BLaER1 (cell line): ENCODE measurements around the gene PKIG.

Source experiments
- H3K27ac ChIP-seq: shearing (Covaris generic); formaldehyde crosslinking; 2 replicates; pipeline ENCODE4 v1.8.1; 2022
- H3K27me3 ChIP-seq: shearing (Covaris generic); formaldehyde crosslinking; 2 replicates; pipeline ENCODE4 v1.8.1; 2022
- H3K36me3 ChIP-seq: shearing (Covaris generic); formaldehyde crosslinking; 2 replicates; pipeline ENCODE4 v1.8.1; 2022
- H3K4me1 ChIP-seq: shearing (Covaris generic); formaldehyde crosslinking; 2 replicates; pipeline ENCODE4 v1.8.1; 2022
- H3K4me2 ChIP-seq: shearing (Covaris generic); formaldehyde crosslinking; 2 replicates; pipeline ENCODE4 v1.8.1; 2022
- H3K4me3 ChIP-seq: shearing (Covaris generic); formaldehyde crosslinking; 2 replicates; pipeline ENCODE4 v1.8.1; 2022
- H3K9ac ChIP-seq: shearing (Covaris generic); formaldehyde crosslinking; 2 replicates; pipeline ENCODE4 v1.8.1; 2022
- H3K9me3 ChIP-seq: shearing (Covaris generic); formaldehyde crosslinking; 2 replicates; pipeline ENCODE4 v1.8.1; 2022
- H4K20me1 ChIP-seq: shearing (Covaris generic); formaldehyde crosslinking; 2 replicates; pipeline ENCODE4 v1.8.1; 2022
- Cebpa-rat ChIP-seq: shearing (Covaris generic); IDR thresholded peaks from 2 replicates; pipeline ENCODE4 v1.8.1; 2022

Gene PKIG

GRCh38 chr20:44601236-44601671, 18.9 kb downstream of the PKIG start:
- H3K27ac ChIP-seq, result peak overlapping the region; percentile 59
- no peak overlapping the region; the same call in 1 of the 2 replicates for H3K4me3 ChIP-seq

GRCh38 chr20:44601801-44602204, 19.4 kb downstream of the PKIG start:
- peak overlapping the region; percentile 34 for H3K9ac ChIP-seq
- H3K4me2 ChIP-seq, result peak overlapping the region; percentile 76
- H3K27ac ChIP-seq, result peak overlapping the region; percentile 28; the same call in 1 of the 2 replicates
- no peaks in the 10 kb centered on the region for H3K9me3 ChIP-seq
- no peak overlapping the region for H3K4me3 ChIP-seq
- TF ChIP-seq Cebpa-rat, result no peak
- no peaks in the 10 kb centered on the region for H4K20me1 ChIP-seq
- H3K36me3 ChIP-seq, result no peaks in the 10 kb centered on the region
- H3K4me1 ChIP-seq, result peaks cover 60% of the 10 kb centered on the region
- H3K27me3 ChIP-seq, result no peaks in the 10 kb centered on the region

More at GRCh38 chr20:44601236-44601671, 18.9 kb downstream of the PKIG start:
- Histone ChIP-seq H3K36me3 (no peaks in the 10 kb centered on the region), H3K9ac (peak overlapping the region; percentile 34), H3K9me3 (no peaks in the 10 kb centered on the region), H3K4me2 (peak overlapping the region; percentile 76), H4K20me1 (no peaks in the 10 kb centered on the region), H3K27me3 (no peaks in the 10 kb centered on the region), H3K4me1 (peaks cover 60% of the 10 kb centered on the region)
- no peak for TF ChIP-seq Cebpa-rat

DNA sequence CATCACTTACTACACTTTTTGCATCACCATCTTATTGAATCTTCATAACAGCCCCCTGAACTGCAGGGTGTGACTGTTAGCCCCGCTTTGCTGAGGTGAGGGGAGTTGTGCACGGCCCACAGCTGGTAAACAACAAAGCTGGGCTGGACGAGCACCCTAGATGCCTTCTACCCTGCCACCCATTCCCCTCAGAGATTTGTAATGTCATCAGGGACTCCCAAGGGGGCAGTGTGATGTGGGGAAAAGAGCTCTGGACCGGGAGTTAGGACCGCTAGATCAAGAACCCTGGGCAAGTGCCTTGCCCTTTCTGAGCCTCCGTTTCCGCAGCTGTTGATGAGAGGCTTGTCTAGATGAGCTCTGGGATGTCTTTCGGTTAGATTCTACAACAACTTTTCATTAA, 20.9 kb downstream of the PKIG start:
- Histone ChIP-seq H3K4me1 (peaks cover 51% of the 10 kb centered on the region), H3K27ac (no peak overlapping the region), H4K20me1 (no peaks in the 10 kb centered on the region), H3K27me3 (no peaks in the 10 kb centered on the region), H3K4me2 (no peak overlapping the region), H3K9ac (no peak overlapping the region), H3K4me3 (no peak overlapping the region), H3K36me3 (no peaks in the 10 kb centered on the region), H3K9me3 (no peaks in the 10 kb centered on the region)
- TF ChIP-seq Cebpa-rat, result no peak

DNA sequence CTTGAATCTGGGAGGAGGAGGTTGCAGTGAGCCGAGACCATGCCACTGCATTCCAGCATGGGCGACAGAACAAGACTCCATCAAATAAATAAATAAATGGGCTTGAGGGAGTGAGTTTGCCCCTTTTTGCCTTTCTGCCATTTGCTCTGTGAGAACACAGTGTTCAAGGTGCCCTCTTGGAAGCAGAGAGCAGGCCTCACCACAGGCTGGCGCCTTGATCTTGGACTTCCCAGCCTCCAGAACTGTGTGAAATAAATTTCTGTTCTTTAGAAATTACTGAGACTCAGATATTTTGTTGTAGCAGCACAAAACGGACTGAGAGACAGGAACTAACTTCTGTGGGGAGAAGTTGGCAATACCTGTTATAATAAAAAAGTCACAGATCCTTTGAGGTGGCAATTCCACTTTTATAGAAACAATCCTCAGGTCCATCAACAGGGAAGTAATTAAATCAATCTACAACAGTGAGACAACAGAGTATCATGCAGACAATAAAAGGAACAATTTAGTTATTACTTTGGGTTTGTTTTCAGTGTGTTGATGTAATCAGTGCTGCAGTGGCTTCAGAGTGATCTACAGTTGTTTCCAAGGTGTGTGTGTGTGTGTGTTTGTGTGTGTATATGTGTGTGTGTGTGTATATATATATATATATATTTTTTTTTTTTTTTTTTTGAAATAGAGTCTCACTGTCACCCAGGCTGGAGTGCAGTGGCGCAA, 24.5 kb downstream of the PKIG start:
- H3K4me2 ChIP-seq, result no peak overlapping the region
- H4K20me1 ChIP-seq, result no peaks in the 10 kb centered on the region
- H3K4me3 ChIP-seq, result no peak overlapping the region
- H3K4me1 ChIP-seq, result peaks cover 43% of the 10 kb centered on the region
- no peaks in the 10 kb centered on the region for H3K9me3 ChIP-seq
- H3K36me3 ChIP-seq, result no peaks in the 10 kb centered on the region
- H3K27me3 ChIP-seq, result no peaks in the 10 kb centered on the region
- no peak overlapping the region for H3K27ac ChIP-seq
- no peak for TF ChIP-seq Cebpa-rat
- no peak overlapping the region for H3K9ac ChIP-seq

DNA sequence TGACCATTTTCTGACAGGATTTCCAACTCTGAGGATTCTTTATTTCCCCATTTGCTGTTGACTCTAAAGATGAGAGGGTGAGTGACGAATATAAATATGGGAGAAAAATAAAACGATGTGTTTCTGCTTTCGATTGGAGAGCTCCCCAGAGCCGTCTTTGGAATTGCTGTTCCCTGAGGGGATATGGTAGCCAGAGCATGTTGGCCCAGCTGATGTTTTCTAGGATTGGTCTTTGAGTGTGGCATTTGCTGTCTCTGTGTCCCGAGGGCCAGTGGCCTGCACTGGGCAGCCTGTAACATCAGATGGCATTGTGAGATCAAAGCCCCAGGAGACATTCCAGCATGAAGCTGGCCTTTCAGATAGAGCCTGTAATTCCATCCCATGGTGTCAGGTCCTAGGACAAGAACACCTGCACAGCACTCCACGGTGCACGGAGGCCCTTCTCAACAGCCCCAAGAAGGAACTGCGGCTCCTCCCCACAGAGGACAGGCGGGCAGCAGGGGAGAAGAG, 26.7 kb downstream of the PKIG start:
- no peak overlapping the region for H3K4me3 ChIP-seq
- no peak for TF ChIP-seq Cebpa-rat
- H3K27ac ChIP-seq, result peak overlapping the region; percentile 14
- no peaks in the 10 kb centered on the region for H4K20me1 ChIP-seq
- peaks cover 19% of the 10 kb centered on the region for H3K36me3 ChIP-seq
- H3K9ac ChIP-seq, result no peak overlapping the region
- peak overlapping the region; percentile 72; the same call in 1 of the 2 replicates for H3K4me2 ChIP-seq
- H3K9me3 ChIP-seq, result no peaks in the 10 kb centered on the region
- H3K27me3 ChIP-seq, result no peaks in the 10 kb centered on the region
- H3K4me1 ChIP-seq, result peaks cover 47% of the 10 kb centered on the region

GRCh38 chr20:44609516-44610312, 27.3 kb downstream of the PKIG start:
- no peak for TF ChIP-seq Cebpa-rat
- peaks cover 53% of the 10 kb centered on the region for H3K4me1 ChIP-seq
- H3K9me3 ChIP-seq, result no peaks in the 10 kb centered on the region
- peak overlapping the region; percentile 42 for H3K9ac ChIP-seq
- H4K20me1 ChIP-seq, result no peaks in the 10 kb centered on the region
- H3K27me3 ChIP-seq, result no peaks in the 10 kb centered on the region
- no peak overlapping the region for H3K4me3 ChIP-seq
- peak overlapping the region; percentile 76 for H3K27ac ChIP-seq
- H3K4me2 ChIP-seq, result peak overlapping the region; percentile 72
- H3K36me3 ChIP-seq, result peaks cover 25% of the 10 kb centered on the region

DNA sequence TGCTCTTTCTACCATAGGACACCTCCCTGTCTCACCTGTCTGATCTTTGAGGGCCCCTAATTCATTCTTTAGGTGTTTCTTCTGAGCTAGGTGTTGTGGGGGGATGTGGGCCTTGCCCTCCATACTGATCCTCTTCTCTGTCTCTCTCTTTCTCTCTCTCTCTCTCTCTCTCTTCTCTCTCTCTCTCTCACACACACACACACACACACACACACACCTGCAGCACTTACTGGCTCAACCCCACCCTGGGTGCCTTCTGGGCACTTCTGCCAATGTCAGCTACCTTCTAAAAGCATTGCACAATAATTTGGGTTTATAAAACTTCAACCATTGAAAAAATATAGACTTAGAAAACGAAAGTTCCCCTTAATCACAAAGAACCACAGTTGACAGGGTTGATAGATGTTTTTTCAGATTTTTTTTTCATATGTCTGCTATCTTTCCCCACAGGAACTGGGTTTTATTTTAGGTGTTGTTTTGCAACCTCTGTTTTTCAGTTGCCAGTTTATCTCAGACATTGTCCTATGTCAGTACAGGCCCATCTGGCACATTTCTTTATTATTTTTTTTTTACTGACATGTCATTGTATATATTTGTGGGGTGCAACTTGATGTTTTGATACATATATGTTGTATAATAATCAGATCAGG, 28.1 kb downstream of the PKIG start:
- Histone ChIP-seq H3K9ac (peak overlapping the region; percentile 42), H3K36me3 (peaks cover 27% of the 10 kb centered on the region), H3K27ac (peak overlapping the region; percentile 76), H3K27me3 (no peaks in the 10 kb centered on the region), H3K9me3 (no peaks in the 10 kb centered on the region), H3K4me1 (peaks cover 60% of the 10 kb centered on the region), H4K20me1 (no peaks in the 10 kb centered on the region), H3K4me2 (peak overlapping the region; percentile 72), H3K4me3 (no peak overlapping the region)
- peak; percentile 77 for TF ChIP-seq Cebpa-rat

DNA sequence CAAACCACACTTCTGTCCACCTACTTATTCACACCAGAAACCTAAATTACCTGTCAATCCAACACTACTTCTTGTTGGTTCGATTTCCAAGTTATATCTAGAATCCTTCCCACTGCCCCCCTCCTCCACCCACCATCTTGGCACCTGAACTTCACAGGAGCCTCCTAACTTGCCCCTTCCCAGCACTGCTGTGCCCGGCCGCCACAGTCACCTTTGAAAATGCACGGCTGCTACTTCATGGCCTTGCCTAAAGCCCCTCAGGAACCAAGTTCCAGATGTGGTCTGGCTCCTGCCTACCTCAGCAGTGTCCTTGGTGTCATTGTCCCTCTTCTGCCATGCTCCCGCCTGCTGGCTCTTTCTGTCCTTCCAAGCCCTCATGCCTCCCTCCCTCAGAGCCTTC, 31.2 kb downstream of the PKIG start:
- Histone ChIP-seq H3K4me2 (0 out of 2 replicates have a peak overlapping the region, but pooled peaks have one; percentile 87), H4K20me1 (peaks cover 31% of the 10 kb centered on the region), H3K9ac (0 out of 2 replicates have a peak overlapping the region, but pooled peaks have one; percentile 12), H3K4me3 (no peak overlapping the region), H3K27ac (peak overlapping the region; percentile 91), H3K36me3 (peaks cover 52% of the 10 kb centered on the region), H3K9me3 (no peaks in the 10 kb centered on the region), H3K4me1 (peaks cover 92% of the 10 kb centered on the region), H3K27me3 (no peaks in the 10 kb centered on the region)
- TF ChIP-seq Cebpa-rat, result no peak

- Histone ChIP-seq H3K9me3 (no peaks in the 10 kb centered on the region), H3K36me3 (peaks cover 62% of the 10 kb centered on the region), H3K27ac (peak overlapping the region; percentile 91), H3K4me1 (peaks cover 95% of the 10 kb centered on the region), H3K4me3 (peak overlapping the region; percentile 40; the same call in 1 of the 2 replicates), H4K20me1 (peaks cover 41% of the 10 kb centered on the region), H3K4me2 (peak overlapping the region; percentile 87), H3K27me3 (no peaks in the 10 kb centered on the region), H3K9ac (peak overlapping the region; percentile 75)
- TF ChIP-seq Cebpa-rat, result no peak
Observed at GRCh38 chr20:44614525-44614924, 32.1 kb downstream of the PKIG start.
